PFSK-1 (cell line): Measurements from ENCODE around the gene ARHGAP15.

Source experiments
- FOXP2 ChIP-seq: optimal IDR thresholded peaks from 2 replicates; pipeline ENCODE3; 2011; ENCODE audit warnings: borderline replicate concordance, control low read depth, inconsistent platforms; ENCODE audit not compliant: insufficient read depth; ENCODE audit errors: extremely low read length, extremely low read depth
- SIN3A ChIP-seq: IDR thresholded peaks from 2 replicates; pipeline ENCODE4 v1.6.1; 2012; ENCODE audit warnings: mild to moderate bottlenecking, low read length, moderate library complexity, borderline replicate concordance; ENCODE audit not compliant: insufficient read depth

GRCh38 chr2:143701785-143702184, 572.6 kb downstream of the ARHGAP15 start:
- TF ChIP-seq FOXP2, result no peak
- TF ChIP-seq SIN3A, result no peak
